ENCODE measurements around the gene SIRPA.

The SIRPA gene

GRCh38 chr20:1983301-1983700, 88.1 kb downstream of the SIRPA start:
- DNase-seq (ENCODE audit: low read depth, low spot score), result no peak

GRCh38 chr20:1987826-1988225, 92.6 kb downstream of the SIRPA start:
- DNase-seq (ENCODE audit: low read depth, low spot score), result peak; percentile 45

All from astrocyte of the hippocampus (primary cell).